Stimulated activated CD8-positive, alpha-beta memory T cell treated with anti-CD3 and anti-CD28 coated beads, Interleukin-2, amount 100 ng/mL, for 1 hour (primary cell): ENCODE data around the gene EEFSEC.

Experiments used
- DNase-seq, 2 donors: peaks; one replicate each; pipeline ENCODE4 v3.0.0-alpha.2; 2020; ENCODE audit warnings: low read depth in 2 of 2

The EEFSEC gene

GRCh38 chr3:128285967-128286321, 132.7 kb downstream of the EEFSEC start:
- no peak for DNase-seq

GRCh38 chr3:128286691-128287090, 133.4 kb downstream of the EEFSEC start:
- DNase-seq: no peak

GRCh38 chr3:128287216-128287615, 133.9 kb downstream of the EEFSEC start:
- no peak for DNase-seq

- no peak for DNase-seq
These were observed 136.3 kb downstream of the EEFSEC start for GRCh38 chr3:128289534-128289933.

- no peak for DNase-seq
These were observed 137.2 kb downstream of the EEFSEC start for GRCh38 chr3:128290484-128290883.

GRCh38 chr3:128293930-128294329, 140.6 kb downstream of the EEFSEC start:
- DNase-seq: no peak

GRCh38 chr3:128294999-128295468, 141.8 kb downstream of the EEFSEC start:
- DNase-seq: no peak

- no peak for DNase-seq
These were observed 143.4 kb downstream of the EEFSEC start for GRCh38 chr3:128296469-128297251.

- no peak for DNase-seq
These were observed 144.3 kb downstream of the EEFSEC start for GRCh38 chr3:128297401-128298138.

- no peak for DNase-seq
These were observed 148.1 kb downstream of the EEFSEC start for GRCh38 chr3:128301186-128302023.

GRCh38 chr3:128306481-128306880, 153.2 kb downstream of the EEFSEC start:
- DNase-seq: no peak

- DNase-seq: no peak
These were observed 153.8 kb downstream of the EEFSEC start for GRCh38 chr3:128307029-128307633.

- DNase-seq: no peak
These were observed 154.6 kb downstream of the EEFSEC start for GRCh38 chr3:128307781-128308469.

GRCh38 chr3:128309026-128309425, 155.7 kb downstream of the EEFSEC start:
- no peak for DNase-seq

GRCh38 chr3:128310286-128311058, 157.2 kb downstream of the EEFSEC start:
- no peak for DNase-seq

GRCh38 chr3:128311441-128311844, 158.2 kb downstream of the EEFSEC start:
- no peak for DNase-seq

- no peak for DNase-seq
These were observed 159.0 kb downstream of the EEFSEC start for GRCh38 chr3:128312271-128312670.

GRCh38 chr3:128313071-128313725, 159.9 kb downstream of the EEFSEC start:
- DNase-seq: no peak

GRCh38 chr3:128313935-128314334, 160.7 kb downstream of the EEFSEC start:
- no peak for DNase-seq

GRCh38 chr3:128315313-128315712, 162.0 kb downstream of the EEFSEC start:
- DNase-seq: no peak
